M059J (cell line): ENCODE results near the gene TACC2. TPM values are rescaled to one million over a fixed set of nuclear protein-coding genes. Genes with fewer than 3 reads are reported as not detected.
A peak's percentile ranks its signal among the peaks of the same experiment; 100 is the strongest.

Source experiments
- DNase-seq: peaks from one replicate; pipeline ENCODE4 v3.0.0-alpha.2; 2012; ENCODE audit warnings: low read depth
- total RNA-seq: library from RNA; depleted of rRNA; stranded (reverse); fragments of >200 nt; shearing (Covaris generic); gene quantifications from 2 replicates; pipeline ENCODE4 v1.2.3, GENCODE V29; 2014; rRNA removed

TACC2 gene
- total RNA-seq, 1 experiment from 2014 or later = 7.8 TPM

DNA sequence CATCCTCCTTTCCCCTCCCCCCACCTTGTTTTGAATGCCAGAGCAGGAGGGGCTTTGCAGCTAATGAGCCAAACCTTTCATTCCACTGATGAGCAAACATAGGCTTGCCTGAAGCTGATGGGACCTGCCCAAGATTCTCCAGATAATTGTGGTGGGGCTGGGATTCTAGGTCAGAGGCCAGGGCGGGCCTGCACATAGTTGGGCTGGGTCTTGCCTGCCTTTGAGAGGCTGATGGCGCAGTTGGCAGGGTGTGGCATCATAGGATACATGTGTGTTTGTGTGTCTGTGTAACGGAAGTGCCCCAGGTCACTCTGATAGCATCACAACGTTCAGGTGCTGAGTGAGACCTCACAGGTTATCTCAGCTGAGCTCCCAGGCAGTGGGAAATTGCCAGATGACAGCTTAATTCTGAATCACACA, 305.0 kb downstream of the TACC2 start:
- no peak for DNase-seq

DNA sequence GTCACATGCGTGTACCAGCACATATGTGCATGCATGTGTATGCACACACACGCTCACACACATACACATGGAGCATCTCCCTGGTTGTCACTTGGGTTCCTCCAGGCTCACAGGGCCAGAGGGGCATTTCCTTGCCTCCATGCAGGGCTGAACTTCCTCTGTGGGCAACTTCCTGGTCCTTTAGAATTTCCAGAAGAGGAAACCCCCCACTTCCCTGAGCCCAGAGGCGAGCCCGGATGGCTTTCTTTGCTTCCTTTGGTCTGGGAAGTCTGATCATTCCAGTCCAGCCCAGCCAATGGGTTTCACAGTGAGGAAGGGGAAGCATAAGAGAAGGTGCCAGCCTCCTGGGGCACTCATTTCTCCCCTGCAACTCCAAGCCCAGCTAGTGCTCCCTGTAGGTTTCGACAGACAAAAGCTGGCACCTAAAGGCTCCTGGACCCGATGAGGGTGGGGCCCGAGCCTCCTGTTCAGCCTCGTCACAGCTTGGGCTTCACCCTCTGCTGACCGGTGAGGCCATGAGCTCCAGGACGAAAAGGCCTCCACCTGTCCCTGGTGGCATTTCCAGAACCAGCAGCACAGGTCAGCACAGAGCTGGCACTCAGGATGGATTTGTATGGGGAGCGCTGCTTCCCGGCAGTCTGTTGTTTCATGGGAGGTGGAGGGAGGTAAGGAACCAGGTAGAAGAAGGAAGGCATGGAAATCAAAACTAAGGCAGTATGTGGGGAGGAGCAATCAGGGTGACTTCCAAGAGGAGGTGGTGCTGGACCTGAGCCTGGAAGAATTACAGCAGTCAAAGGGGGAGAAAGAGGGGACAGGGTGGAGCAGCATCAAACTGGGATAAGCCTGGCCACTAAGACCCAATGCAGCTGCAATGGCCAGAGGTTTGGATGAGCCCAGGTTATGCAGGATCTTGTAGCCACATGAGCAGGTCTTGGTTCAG, 305.8 kb downstream of the TACC2 start:
- DNase-seq = no peak

DNA sequence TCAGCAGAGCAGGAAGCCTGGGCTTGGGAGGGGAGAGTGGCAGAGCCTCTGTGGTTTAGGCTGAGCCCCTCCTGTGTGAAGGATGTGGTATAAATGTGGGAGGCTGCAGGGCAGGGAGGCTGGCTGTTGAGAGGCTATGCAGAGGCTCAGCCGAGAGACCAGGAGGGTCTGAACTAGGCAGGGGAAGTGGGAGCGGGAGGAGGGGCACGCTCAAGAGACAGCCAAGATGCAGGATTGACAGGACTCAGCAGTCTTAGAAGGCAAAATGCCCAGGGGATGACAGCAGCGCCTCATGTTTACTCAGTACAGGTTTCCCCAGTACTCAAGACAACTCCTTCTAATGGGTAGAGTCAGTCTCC, 306.5 kb downstream of the TACC2 start:
- no peak for DNase-seq

DNA sequence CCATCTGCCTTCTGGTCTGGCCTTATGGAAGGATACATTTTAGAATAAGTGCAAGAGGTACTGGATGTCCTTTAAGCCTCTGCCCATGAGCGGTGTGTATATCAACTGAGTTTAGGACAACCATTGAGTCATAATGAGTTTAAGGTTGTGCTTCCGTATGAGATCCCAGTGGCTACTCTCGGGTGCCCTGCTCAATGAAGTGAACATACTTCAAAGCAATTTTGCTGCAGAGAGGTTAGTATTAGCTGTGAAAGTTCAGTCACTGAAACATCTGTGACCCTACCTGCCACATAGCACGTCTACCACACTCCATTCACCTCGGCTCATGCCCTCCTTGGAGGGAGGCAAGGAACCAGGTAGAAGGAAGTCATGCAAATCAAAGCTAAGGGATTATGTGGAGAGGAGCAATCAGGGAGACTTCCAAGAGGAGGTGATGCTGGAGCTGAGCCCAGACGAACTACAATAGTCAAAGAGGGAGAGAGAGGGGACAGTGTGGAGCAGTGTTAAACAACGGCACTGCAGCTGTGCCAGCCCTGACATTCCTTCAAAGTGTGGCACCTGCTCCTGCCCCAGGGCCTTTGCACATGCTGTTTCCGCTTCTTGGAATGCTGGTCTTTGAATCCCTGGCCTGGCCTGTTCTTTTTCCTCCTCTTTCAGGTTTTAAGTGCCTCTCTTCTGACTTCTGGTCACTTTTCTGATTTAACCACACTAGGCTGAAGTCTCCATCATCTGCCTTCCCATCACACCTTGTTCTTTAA, 307.6 kb downstream of the TACC2 start:
- no peak for DNase-seq

DNA sequence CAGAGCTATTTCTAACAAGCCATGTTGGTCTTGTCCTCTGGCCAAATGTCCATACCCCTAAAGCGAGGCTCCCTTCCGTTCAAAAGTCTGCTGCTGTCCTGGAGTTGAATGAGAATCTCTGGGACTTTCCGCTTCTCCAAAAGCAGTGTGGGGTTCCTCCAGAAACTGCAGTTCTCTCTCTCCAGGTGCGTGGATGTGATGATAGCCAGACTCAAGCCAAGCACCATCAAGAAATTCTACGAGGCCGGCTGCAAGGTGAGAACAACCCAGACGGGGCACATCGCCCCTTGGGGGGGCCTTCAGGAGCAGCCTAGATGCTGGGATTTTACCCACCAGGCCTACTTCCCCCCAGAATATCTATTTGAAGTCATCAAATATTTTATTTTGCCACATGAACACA, 308.6 kb downstream of the TACC2 start:
- DNase-seq = no peak

DNA sequence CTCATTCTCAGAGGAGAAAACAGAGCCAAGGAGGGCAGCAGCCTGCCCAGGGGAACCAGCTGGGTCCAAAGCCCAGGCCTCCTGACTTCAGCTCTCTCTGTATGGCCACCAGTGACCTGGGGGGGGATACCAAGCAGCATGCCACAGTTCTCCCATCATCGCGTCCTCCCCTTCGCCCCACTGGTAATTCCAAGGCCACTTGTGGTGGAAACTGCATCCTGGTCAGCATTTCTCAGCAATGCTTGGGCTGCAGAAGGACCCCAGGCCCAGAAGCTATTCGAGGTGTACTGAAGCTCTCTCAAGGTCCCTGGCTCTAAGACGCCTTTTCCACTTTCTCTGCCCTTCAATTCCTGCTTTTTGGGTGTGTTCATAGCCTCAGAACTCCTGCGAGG, 309.2 kb downstream of the TACC2 start:
- DNase-seq = no peak

DNA sequence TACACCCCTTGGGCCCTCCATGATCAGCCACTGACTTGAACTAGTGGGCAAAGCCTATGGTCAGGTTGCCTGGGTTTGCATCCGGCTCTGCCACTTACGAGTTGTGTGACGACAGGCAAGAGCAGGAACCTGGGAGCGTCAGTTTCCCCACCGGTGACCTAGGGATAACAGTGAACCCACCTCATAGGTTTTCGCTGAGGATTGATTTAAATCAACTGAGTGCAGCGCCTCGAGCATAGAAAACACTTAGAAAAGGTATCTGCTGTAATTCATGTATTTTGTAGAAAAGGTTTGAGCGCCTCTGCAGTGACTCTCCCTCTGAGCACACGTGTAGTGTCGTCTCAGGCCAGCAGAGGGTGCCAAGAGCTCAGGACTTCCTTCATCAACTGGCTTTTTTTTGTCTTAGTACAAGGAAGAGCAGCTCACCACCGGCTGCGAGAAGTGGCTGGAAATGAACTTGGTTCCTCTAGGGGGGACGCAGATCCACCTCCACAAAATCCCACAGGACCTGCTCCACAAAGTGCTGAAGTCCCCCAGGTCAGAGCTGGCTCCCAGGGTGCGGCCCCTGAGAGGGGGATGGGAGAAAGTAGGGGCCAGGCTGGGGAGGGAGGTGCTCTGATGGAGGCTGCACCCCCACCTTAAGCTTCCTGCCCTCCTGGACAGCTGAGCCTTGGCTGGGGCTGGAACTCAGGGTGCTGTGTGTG, 309.8 kb downstream of the TACC2 start:
- DNase-seq = peak; percentile 75

DNA sequence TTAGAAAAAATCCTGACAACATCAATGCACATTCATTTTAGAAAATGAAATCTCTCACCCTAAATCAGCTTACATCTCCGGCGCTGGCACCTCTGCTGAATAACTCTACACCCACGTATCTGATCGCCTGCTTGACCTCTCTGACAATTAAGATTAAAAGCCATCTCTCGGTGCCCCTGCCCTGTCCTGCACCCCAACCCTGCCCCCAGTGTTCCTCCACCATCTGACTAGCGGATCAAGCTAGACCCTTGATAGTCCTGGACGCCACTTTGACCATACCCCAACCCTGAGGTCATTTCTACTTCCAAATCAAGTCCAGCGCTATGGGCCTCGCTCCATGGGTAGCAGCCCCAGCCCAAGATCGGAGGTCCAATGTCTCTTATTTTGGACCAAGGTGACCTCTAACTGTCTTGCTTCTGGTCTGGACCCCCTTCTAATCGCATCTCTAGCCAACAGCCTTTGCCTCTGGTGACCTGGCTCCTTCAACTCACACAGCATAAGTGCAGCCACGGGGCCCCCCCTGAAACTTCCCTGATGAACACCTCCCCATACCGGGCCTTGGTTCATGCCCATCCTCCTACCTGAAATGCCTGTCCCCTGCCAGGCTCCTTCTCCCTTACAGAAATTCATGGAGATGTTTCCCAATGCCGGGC, 310.6 kb downstream of the TACC2 start:
- DNase-seq = no peak

DNA sequence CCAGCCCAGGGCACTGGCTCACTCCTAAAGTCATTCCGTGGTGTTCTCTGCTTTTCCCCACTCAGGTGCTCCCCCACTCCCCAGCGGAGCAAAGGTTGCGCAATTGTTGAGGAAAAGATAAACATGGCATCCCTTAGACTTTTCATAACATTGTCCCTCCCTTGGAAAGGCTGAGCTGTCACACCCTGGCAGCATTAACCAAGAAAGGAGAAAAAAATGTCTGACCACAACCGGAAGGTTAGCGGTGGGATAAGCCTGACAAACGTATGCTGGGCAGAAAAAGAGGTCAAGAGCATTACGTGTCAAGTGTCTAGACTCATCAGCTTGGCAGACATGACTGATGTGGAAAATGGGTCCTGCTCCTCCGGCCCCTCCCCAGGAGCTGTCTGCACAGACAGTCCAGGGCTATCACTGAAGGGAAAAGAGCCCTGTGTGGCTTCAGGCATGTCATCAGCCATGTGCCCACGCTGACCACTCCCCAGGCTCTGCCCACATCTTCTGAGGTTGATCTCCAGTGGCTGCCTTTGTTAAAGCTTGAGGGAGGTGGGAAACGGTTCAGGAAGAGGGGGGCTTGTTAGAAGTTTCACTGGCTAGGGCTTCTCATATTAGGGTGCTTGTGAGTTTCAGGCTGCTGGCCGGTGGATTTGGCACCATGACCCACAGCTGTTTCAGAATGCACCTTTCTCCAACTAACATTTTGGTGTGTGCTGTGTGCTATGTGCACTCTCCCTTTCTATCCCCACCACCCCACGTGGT, 312.3 kb downstream of the TACC2 start:
- peak; percentile 97 for DNase-seq

DNA sequence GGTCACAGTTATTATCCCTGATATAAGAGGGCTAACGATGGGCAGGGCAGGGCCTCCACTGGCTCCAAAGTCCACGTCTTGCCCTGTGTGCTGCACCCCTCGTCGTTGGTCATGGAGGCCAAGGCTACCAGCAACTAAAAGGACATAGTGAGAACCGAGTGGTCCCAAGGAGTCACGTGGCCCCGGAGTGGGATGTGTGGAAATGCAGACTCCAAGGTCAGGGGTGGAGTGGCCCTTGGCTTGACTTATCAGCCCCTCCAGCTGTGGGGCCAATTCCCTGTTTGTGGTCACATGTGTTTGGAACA, 312.8 kb downstream of the TACC2 start:
- no peak for DNase-seq

DNA sequence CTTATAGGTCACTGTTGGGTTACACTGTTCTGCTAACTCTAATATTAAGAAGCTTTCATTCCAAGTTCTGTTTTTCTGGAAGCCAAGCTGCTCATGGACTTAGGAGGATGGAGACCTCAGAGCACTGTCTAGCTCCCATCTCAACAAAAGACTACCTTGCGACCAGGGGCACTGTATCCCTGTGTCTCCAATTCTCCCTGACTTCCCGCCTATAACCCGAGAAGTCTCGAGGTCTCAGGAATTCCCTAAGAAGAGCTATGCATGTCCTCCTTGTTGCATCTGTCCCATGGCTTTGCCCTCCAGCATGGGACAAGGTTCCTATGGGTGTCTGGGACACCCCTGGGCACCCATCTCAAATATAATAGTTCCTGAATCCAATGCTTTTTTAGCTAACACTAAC, 313.4 kb downstream of the TACC2 start:
- DNase-seq = no peak

DNA sequence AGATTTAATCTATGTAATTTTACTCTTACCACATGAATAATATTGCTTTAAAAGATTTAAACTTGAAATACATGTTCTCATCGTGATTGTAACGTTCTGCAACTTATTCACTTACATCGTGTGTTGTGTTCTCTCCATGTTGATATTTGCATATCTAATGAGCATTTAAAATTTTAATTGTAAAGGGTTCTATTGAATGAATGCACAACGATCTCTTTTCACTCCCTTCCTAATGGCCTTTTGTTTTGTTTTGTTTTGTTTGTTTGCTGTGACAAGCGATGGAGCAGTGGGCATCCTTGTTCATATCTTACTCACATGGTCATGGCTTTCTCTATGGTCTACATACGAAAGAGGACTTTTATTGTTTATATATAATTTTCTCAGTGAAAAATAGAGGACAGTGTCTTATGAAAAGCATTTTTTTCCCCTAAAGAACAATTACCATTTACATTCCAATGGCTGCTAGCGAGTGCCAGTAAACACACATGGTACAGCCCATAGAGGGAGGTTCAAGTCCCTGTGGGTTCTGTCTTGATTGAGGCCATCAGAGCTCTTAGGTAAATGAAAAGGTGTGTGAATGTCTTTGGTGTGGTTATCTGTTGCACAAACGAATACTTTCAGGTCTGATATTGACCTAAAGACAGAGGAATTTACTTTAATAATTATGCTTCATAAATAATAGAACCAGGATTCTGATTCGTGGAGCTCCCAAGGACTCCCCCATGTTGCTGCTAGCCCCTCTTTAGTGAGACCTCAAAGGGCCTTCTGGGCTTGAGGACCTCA, 314.5 kb downstream of the TACC2 start:
- no peak for DNase-seq

Other genes with a start within 250 kb of the TACC2 start
- gene ATE1, start 61.1 kb upstream of the TACC2 start, total RNA-seq = 10.8 and 20.2 TPM in 2 replicates
- 52.8 and 70.7 TPM in 2 replicates for gene NSMCE4A, start 13.9 kb upstream of the TACC2 start, total RNA-seq